Hematopoietic multipotent progenitor cell treated with erythropoietin and hydrocortisone succinate and interleukin-3 and kit ligand, for 15 days (in vitro differentiated cells): ENCODE results near the gene AGK.

Experiments used
- DNase-seq: peaks from one replicate; pipeline ENCODE4 v3.0.0-alpha.2; 2015; ENCODE audit warnings: low spot score

The AGK gene, protein sequence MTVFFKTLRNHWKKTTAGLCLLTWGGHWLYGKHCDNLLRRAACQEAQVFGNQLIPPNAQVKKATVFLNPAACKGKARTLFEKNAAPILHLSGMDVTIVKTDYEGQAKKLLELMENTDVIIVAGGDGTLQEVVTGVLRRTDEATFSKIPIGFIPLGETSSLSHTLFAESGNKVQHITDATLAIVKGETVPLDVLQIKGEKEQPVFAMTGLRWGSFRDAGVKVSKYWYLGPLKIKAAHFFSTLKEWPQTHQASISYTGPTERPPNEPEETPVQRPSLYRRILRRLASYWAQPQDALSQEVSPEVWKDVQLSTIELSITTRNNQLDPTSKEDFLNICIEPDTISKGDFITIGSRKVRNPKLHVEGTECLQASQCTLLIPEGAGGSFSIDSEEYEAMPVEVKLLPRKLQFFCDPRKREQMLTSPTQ

DNA sequence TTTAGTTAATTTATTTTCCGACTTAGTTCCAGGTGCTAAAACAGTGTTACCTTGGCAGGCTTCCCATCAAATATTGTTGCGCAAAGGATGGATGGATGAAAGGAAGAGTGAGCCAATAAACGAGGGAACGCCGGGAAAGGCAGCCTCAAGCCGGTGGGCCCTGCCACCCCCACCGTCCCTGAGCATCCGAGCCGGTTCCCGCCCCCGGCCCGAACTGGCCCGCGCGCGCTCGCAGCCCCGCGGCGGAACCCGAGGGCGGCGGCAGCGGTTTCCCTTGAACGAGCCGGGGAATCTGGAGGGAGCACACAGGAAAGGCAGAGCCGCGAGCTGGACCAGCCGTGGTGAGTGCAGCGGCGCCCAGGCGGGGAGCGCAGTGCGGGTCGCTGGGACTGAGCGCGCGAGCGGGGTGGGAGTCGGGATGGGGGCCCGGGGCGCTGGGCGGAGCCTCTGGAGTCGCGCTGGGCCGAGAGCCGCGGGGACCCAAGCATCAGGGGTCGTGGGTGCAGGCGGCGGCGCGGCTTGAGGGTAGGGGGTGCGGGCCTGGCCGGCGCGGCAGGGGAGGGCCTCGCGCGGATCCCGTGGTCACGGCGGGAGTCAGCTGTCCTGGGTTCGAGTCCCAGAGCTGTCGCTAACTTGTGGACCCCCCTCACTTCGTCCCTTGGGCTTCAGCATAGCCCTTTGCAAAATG lies at the start of gene AGK:
Gene AGK (plus strand): TSS at position 317 of the 688 bp plus-strand sequence. CDS start 4,057 bp downstream, outside the sequence.
- peak; percentile 49 for DNase-seq

DNA sequence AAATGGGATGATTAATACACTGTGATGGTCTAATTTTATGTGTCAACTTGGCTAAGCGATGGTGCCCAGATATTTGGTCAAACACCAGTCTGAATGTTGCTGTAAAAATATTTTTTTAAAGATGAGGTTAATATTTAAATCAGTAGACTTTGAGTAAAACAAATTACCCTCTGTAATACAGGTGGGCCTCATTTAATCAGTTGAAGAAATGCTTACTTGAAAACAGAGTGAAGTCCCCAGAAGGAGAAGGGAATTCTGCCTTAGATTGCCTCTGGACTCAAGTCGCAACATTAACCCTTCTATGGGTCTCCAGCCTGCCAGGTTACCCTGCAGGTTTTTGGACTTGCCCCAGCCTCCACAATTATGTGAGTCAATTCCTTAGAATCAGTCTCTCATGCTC lies 49.8 kb upstream of the AGK start:
- no peak for DNase-seq

DNA sequence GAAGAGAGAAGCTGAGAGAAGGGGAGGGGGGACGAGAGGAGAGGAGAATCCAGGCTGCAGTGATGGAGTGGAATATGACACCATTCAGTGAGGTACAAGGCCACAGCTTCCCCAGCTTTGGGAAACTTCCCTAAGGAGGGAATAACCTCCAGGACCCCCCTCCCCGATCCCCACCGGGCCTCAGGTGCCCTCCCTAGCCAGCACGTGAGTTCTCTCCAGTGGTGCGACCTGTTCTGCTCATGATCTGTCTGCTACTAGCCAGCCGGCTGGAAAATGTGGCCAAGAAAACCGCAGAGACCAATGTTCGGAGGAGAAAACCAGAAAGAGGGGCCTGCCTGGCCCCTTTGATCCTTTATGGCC lies 39.9 kb upstream of the AGK start:
- no peak for DNase-seq

DNA sequence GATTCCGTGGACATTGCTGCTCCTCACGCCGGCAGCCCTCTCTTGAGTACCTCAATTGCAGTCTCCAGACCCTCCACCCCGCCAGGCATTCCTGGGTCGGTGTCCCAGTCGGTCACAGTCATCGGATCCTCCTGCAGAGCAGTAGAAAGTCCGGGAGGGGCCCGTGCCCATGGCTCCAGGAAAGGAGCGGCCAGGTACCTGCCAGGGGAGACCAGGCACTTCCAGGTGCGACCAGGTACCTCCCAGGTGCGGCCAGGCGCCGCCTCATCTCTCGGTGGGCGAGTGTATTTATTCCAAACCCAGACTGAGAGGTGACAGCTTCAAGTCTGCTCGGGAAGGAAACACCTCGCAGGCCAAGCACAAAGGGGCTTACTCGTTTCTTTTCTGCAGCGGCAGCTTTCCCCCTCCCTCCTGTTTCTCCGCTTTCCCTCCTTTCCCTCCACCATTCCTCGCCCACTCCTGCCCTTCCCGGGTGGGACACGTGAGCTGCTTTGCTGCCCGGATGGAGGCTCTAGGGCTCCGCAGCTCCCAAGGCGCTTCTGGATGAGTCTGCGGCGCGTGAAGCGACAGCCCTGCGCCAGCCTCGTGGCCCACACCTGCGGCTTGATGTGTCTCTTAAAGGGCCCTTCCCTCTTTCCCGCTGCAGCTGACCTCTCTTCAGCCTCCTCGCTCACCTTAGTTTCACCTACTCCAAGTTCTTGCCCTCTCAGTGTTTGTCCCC lies 39.4 kb upstream of the AGK start:
- no peak for DNase-seq

DNA sequence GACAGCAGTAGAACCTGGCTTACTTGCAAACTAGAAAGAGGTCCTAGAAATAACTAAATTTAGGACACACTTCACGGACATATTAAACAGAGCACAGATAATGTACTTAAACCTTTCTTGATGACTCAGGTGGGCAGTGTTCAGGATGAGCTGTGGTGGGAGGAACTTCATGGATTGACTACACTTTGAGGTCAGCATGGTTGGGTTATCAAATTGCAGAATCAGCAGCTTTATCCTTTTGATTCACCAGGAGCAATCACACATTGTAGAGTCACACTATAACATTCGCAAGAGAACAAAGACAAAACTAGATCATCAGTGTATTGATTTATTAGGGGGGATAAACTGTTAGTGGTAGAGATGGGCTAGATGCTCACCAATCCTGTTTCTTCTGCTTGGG lies 38.6 kb upstream of the AGK start:
- DNase-seq = no peak

DNA sequence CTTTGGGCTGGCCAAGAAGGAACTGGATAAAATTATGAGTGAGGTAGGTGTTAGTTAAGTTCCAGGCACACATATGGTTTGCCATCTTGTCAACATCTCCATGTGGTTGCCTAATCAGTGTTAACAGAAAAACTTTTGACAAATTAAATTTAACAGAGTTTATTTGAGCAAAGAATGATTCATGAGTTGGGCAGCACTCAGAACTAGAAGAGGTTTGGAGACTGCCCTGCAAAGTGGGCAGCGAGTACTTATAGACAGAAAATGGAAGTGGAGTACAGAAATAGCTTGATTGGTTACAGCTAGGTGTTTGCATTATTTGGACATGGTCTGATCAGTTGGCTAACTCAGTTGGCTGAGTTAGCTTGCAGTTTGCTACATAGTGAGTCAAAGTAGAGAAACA lies 37.5 kb upstream of the AGK start:
- no peak for DNase-seq

DNA sequence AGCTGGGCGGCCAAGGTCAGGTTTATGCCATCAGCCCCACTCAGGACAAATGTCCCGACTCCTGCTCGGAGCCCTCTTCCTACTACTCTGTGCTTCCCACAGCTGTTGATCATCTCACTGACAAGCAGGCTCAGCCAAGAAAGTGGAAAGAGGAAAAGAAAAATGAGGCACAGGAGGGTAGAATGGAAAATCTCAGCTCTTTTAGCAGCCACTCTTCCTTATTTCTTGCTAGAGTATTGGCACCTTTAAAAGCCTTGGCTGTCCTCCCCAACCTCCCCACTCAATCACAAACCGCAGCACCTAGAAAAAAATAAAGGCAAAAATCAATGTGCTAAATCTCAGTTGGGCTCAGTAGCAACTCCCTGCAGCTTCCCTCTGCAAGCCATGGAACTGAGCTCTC lies 35.3 kb upstream of the AGK start:
- DNase-seq = no peak

DNA sequence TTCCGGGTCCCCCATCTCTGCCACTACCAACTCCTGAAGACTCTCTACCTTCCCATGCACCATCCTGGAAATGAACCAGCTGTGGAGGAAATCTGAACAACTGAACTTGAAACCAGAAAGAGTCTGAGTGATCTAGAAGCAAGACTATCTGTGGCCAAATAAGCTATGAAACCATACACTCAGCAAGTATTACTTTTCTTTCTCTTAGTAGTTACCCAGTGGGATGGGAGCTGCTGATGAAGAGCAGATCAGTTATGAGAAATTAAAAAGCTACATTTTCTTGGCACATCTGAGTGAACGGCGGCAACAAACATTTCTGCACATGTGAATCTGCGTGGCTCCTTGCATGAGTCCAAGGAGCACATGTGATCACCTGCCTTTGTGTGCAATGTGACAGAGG lies 31.6 kb upstream of the AGK start:
- no peak for DNase-seq

DNA sequence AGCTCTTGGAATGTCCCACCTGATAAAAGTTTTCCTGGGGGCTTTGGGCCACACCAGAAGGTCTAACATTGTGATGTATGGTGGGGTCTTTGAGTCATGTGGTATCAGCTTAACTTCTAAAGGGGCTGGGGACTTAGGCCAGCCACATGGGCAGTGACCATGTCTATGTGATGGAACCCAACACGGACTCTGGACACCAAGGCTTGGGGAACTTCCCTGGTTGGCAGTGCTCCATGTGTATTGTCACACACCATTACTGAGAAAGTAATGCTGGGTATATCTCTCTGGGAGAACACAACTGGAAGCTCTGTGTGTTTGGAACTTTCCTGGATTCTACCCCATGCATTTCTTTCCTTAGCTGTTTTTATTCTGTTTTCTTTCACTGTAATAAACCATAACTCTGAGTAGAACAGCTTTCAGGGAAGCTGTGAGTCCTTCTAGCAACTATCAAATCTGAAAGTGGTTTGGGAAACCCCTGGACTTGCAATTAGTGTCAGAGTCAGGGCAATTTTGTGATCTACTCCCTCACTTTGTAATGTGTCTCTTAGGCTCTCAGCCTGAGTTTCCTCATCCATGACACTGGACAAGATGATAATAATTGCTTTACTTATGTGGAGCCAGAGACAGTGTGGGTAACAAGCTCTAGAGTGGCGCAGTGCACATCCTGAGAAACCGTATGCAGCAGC lies 28.4 kb upstream of the AGK start:
- DNase-seq = no peak

DNA sequence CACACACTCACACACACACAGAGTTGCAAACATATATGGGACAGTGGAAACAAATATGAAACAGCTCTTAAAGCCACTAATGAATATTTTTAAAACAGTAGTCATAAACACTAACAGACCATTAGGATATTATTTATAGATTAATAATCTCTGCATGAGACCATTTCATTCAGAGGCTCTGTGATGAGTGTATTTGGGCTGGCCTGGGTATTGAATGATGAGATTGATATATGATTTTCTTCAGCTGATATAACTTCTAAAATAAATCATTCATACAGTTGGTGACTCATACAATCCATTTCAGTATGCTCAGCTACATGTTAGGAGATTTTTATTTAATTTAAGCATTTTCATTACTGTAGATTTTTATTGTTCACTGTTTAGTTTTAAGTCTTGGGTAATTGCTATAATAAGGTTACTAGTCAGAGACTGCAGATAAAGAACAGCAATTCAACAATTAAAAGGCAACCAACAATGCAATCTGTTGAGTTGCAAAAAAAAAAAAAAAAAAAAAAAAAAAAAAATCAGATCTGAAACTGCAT lies 25.2 kb upstream of the AGK start:
- DNase-seq = no peak

DNA sequence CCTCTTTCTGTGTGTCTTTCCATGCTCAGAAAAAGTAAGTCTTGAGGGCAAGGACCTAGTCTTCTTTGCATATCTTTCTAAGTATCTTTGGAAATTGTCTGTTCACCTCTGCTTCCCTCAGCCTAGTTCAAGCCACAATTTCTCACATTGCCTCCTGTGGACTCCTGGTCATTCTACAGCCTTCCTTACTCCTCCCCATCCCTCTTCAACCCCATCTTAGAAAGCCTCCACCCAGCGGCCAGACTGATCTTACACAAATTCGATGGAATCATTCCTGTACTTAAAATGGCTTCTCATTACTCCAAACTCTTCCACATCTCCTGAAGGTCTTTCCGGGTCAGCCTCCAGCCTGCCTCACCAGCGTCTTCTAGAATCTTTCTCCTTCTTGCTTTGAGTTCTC lies 24.1 kb upstream of the AGK start:
- DNase-seq = no peak

DNA sequence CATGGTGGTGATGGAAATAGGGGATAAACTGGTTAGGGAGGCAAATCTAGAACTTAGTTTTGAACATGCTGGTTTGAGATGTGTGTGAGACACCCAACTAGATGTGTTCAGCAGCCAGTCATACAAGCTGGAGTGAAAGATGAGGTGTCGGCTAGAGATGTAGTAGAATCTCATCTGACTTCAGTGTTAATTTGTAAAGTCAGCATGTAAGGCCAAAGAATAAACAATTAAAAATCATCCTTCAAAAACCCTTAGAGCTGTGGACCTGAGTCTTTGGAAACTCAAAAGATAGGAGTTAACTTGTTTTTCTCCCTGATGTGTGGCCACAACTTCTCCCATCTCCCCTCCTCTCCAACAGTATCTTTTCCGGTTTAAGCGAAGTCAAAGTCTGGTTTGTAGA lies 22.8 kb upstream of the AGK start:
- DNase-seq = no peak

DNA sequence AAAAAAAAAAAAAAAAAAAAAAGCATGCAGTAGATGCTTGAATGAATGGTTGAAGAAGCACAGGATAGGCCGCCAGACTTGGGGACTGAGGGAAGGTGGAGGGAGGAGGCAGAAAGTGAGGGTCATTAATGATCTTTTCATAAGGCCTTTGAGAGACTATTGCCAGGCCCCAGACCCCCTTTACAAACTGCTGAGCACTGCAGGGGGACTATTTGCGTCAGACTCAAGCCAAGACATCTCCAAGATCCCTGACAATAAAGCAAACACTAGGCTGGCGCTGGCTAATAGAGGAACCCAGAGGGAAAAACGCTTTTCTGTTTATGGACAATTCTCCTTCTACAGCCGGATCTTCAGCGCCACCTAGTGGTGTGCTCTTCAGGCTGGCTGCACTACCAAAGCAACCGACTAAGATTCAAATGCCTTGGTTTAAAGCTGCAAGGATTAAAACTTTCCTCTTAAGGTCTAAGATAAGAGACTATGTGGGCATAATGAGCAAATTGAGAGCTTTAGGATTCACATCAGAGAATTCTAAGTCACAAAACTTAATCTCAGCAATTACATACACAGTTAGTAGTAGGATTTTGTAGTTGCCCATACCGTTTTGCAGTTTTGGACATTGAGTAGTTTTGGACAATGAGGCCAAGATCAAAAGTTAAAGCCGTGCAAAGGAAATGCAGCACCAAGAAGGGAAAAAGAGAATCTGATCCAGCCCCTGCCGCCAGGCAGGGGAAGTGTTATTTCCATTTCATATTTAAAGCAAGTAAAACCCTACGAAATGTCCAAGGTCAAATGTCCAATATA lies 17.9 kb upstream of the AGK start:
- DNase-seq = peak; percentile 64

DNA sequence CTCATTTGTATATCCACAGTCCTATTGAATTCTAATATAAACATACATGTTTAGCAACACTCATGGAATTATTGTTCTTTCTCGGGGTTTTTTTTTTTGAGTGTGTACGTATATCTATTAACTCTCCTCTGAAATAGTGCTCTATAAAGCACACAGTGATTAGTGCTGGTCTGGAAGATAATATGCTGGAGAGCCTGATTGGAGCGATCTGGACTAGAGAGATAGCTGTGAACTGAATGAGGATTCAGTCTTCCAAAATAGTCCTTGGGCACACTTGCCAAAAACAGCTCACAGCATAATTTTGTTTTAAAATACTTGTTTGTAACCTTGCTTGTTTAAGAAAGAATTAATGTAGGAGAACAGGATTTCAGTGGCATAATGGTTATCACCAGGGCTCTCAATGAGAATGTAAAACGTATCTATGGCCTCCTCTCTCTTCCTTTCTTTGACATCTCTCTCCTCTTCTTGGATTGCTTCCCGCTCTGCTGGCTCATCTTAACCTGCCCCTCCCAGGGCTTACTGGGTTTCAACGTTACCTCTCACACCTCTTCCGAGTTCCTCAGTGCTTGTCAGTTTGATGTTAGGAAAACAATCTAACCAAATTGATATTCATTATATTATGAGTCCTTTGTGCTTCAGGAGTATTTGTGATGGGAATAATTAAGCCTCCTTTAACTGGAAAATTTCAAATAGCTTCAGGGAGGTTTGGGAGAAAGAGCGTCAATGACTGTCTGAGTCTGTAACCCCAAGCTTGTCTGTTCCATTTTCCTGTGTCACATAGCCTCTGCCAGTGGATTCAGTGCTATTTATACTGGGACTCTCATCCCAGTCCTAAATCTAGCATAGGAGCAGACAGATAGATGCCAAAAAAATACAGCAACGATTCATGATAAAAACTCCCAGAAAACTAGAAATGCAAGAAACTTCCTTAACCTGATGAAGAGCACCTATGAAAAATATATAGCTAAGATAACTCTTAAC lies 16.2 kb upstream of the AGK start:
- DNase-seq = no peak

DNA sequence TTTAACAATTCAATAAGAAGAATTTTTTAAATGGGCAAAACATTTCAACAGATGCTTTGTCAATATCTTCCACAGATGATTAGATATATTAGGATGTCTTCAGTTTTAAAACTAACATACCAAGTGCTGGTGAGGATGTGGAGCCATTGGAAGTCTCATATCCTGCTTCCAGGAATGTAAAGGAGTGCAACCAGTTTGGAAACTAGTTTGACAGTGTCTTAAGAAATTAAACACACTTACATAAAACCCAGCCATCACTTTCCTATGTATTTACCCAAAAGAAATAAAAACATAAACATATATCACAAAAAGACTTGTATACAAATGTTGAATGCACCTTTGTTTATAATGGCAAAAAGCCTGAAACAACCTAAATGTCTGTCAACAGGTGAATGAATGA lies 13.3 kb upstream of the AGK start:
- no peak for DNase-seq

DNA sequence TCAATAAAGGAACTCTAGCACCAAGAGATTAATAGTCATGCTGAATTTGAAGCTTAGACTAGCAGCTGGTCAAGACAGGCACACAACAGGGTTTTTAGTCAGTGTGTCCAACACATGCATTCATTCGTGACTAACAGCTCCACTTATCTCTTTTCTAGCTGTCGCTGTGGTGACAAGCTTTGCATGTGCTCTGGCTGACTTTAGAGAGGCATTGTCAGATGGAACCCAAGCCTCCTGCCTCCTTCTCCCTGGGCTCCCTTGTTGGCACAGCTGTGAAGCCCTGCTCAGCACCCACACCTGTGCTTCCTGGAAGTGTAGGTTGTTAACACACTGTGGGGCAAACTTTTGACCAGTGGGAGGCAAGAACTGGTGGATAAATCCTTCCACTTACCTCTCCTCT lies 9.8 kb upstream of the AGK start:
- no peak for DNase-seq

DNA sequence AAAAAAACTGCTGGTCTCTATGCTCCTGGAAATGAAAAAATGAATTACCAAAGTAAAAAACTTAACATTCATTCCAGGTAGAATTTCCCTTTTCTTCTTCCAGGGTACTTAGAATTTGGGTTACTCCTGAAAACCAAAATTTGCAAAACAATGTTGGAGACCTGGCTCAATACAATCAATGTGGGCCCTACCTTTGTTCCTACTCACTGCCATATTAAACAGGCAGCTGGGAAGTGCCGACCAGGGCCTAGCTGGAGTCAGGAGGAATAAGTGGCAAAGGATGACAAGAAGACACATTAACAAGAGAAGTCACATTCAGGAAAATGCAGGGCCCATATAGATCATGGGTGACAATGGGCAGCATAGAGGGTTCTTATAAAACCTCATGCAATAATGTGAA lies 6.4 kb upstream of the AGK start:
- DNase-seq = no peak

DNA sequence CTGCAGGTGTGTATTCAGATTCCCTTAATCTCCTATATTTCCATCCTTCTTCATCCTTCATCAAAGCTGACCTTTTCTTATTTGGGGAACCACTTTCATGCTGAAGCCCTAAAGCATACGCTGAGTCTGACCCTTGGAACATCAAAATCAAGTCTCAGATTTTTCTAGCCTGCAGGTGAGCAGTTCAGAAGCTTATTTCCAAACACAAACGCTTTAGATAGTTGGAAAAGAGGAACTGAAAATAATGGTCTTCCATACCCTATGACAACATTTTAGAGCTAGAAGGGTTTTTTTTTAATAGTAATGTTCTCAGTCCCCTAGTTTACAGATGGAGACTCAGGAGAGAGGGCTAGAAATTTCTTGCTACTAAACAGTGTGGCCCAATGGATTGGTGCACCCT lies 1.6 kb upstream of the AGK start:
- DNase-seq = no peak

DNA sequence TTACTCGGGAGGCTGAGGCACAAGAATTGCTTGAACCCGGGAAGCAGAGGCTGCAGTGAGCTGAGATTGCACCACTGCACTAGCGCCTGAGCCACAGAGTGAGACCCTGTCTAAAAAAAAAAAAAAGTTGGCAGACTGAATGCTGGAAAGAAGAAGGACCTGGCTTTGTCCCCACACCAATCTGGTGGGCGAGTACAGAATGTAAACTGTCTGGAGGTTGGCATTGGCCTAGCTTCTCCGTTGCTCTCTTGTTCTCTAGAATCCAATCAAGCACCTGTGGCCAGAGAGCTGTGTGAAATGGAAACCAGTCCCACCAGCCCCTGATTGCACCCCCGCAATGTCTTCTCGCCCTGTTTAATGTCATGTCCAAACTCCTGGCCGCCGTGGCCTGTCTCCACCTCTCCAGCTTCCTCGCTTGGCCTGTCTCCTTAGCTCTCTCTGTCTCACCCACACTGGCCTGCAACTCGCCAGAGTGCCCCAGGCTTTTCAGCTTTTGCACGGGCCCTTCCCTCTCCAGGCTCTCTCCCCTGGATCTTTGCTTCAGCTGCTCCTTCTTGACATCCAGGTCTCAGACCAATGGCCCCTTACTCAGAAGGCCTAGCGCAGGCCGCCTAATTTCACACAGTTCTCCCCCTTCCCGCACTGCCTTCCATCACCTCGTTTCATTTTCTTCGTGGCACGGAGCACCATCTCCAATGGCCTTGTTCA lies 670 bp upstream of the AGK start:
- DNase-seq = no peak

DNA sequence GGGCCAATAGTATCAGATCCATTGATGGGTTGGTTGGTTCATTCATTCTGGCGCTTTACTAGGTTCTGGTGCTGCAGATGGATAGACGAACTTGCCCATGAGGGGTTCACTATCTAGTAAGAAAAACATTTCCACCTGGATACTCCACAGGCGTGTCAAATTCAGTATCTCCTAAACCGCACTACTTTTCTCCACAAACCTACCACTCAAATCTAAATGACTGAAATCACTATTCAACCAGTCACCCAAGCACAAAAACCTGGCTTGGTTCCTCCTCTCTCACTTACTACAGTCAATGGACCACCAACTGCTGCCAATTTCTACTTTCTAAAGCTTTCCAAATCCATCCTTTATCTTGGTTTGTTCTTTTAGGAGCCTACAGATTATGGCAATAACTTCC lies 572 bp downstream of the AGK start:
- DNase-seq = no peak
